GM19025 (cell line): ENCODE measurements around the gene B4GALT5.

Source experiments
- ATAC-seq: cut with Tn5 transposase; IDR thresholded peaks from one replicate; pipeline ENCODE4 v1.9.1; 2021; ENCODE audit warnings: mild to moderate bottlenecking, low read depth, moderate library complexity; ENCODE audit not compliant: unreplicated experiment

The B4GALT5 gene

DNA sequence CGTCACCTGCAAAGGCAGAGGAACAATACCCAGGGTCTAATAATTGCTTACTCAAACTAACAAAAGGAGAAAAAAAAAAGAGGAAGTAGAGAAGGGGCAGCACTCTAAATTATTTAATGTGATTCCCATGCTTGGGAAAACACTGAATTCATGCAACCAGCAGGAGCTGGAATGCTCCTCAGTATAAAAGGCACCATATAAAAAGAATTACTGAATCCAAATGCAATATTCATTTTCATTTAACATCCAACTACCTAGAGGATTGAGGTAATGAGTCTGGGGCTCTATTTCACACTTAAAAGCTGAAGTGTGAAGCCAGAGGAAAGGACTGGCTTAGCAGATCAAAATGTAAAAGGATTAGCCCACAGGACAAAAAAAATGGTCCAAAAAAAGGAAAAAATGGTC lies 8.7 kb downstream of the B4GALT5 start:
- ATAC-seq: no peak

DNA sequence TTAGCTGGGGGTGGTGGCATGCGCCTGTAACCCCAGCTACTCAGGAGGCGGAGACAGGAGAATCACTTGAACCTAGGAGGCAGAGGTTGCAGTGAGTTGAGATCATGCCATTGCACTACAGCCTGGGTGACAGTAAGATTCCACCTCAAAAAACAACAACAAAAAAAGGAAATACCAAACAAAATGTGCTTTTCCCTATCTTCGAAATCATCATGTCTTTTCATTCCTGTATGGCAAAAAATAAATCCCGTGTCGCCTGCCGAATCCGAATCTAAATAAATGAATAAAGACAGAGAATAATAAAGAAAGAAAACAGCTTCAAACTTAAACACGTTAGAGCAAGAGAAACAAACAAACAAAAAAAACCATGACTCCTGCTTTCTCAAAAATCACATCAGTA lies 11.8 kb downstream of the B4GALT5 start:
- no peak for ATAC-seq

DNA sequence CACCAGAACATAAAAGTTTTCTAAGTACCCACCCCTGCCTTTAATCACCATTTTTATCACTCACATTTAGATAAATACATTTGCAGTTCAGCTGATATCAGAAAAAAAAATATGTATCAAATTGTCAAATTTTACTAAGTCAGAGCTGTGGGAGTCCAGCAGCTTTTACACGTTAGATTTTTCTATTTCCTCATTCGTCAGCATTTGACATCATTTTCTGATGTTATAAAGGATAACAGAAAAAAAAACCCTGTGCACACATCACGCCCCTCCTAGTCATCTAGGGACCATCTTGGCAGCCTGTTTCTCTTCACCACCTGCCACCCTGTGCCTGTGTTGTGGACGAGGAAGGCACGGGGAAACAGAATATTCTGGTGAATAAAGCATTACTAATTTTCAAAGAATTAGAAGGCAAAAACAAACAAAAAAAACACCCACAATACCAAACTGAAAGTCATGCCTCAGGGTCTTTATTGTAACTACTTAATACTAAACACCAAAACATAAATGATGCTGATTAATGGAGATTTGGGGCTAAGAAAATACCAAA lies 12.4 kb downstream of the B4GALT5 start:
- no peak for ATAC-seq

GRCh38 chr20:49700411-49701185 lies 13.1 kb downstream of the B4GALT5 start:
- no peak for ATAC-seq

DNA sequence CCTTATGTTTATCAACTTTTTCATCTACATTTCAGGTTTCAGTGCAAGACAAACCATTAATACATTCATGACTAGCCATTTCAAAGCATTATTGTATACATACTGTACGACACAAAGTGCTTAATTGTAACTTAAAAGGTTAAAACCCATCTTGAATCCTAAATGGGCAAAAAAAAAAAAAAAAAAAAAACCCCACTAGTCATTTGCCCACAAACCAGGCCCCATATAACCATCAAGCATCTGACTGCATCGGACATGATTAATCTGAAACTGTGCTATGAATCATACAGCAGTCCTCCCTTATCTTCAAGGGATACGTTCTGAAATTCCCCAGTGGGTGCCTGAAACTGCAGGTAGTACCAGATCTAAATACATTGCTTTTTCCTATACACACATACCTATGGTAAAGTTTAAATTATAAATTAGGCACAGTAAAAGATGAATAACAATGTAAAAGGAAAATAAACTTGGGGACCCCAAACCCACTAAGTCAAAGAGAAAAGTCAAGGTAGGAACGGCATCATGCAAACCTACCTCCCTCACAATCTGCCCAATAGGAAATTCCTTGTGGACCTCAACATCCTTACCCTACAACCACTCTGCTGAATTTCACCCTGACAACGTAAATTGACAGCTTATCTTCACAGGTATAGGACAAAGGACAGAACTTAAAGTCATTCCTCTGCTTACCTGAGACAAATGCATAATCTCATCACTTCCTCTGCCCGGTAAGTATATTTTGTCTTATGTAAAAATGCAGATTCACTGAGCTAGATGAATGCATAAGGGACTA lies 14.3 kb downstream of the B4GALT5 start:
- ATAC-seq: peak; percentile 69

- no peak for ATAC-seq
Observed at GRCh38 chr20:49698477-49698876, 15.2 kb downstream of the B4GALT5 start.

DNA sequence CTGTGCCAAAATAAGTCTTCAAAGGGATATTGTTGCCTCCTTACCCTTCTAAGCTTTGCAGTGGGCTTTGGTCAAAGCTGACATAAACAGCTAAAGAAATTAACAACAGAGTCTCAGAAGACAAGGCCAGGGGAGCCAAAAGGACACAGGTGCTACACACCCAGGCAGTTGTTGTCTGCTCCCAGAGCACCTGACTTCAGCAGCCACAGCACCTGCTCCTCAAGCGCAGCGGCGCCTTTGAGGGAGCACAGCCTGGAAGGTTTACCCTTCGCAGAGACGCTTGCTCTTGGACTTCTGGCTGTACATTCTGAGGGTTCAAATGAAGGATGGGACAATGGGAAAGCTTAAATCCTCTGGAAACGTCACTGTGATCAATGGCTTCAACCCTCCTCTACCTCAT lies 16.6 kb downstream of the B4GALT5 start:
- ATAC-seq: no peak

DNA sequence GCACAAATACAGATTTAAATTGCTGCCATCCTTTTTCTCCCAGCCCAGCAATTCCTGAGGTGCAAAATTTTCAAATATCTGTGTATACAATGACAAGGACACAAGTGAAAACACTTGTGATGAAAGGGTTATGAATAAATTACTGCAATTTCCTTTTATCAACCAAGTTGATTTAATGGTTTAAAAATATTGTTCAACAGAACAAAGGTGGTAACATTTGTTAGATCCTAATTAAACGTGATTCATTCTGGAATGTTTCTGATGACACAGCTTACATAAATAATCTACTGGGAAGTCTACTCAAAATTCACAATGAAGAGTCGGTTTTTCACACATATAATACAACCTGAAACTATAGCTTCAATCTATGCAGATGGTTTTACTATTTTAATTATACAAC lies 17.1 kb downstream of the B4GALT5 start:
- no peak for ATAC-seq

- ATAC-seq: no peak
Observed at GRCh38 chr20:49695830-49696229, 17.8 kb downstream of the B4GALT5 start.

DNA sequence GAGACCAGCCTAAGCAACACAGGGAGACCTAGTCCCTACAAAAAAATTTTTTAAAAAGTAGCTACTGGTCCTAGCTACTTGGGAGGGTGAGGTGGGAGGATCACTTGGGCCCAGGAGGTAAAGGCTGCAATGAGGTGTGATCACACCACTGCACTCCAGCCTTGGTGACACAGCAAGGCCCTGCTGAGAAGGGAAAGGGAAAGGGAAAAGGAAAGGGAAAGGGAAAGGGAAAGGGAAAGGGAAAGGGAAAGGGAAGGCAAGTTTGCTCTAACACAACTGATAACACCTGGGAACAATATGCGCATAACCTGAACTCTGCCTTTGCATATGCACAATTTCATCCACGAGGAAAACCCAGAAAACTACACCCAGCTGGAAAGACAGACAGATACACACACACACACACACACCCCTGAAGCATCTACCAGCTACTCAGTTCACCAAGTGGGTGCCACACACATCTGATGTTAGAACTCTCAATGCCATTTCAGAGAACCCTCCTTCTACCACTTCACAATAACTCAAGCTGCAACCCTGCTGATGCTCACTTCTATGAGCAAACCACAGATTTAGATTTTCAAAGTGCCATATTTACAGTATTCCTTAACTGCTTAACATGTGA lies 19.1 kb downstream of the B4GALT5 start:
- no peak for ATAC-seq

DNA sequence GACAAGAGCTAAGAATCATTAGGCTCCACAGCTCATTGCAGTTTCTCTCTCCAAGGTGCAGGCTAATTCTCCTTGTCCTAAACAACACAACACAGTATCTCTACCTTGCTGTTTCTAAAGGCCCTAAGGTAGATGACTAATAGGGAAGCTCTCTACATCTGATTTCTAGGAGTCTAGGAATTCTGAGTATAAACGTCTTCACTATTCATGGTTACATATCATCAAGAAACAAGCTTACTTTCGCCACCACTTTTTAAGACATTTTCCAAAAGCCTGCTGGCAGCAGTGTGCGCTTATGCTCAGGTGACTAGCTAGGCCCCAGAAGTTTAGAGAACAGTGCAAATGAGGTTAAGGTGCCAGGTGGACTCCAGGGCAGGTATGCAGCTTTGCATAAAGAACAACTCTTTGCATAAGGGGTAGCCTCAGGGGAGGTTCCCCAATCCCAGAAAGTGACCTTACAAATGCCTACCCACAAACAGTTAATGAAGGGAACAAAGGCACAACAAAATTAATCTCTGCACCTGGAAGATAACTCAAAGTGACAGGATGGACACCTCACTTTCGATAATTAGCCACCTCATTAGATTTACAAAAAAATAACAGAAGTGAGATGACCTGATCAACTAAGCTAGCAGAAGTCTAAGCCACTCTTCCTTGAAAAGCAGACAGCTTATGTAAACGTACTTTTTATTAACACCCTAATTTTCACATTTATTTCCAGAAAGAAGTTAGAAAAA lies 20.1 kb downstream of the B4GALT5 start:
- no peak for ATAC-seq

GRCh38 chr20:49692941-49693340 lies 20.7 kb downstream of the B4GALT5 start:
- no peak for ATAC-seq

DNA sequence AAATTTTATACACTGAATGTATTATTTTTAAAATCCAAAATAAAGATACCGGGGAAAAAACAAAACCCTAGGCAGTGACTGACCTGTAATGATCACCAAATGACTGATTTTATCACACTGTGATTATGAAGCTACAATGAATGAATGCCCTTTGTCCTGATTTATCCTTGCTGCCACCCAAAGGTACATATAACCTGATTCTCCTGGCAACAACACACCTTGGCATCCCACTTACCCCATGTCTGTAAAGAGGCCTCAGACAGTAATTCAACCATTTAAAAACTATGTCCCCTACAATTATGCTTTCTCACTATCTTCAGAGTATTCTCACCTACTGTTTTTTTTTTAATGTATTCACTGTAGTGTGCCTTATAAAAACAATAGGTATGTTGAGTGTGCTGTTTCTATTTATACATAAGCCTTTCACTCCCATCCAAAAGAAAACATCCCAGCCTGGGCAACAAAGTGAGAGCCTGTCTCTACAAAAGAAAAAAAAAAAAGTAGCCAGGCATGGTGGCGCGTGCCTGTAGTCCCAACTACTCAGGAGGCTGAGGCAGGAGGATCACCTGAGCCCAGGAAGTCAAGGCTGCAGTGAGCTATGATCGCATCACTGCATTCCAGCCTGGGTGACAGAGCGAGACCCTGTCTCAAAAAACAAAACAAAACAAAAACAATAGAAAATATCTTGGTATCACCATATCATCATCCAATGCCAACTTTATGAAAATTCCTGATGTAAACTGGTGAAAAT lies 21.7 kb downstream of the B4GALT5 start:
- no peak for ATAC-seq

- no peak for ATAC-seq
Observed at GRCh38 chr20:49690899-49691620, 22.6 kb downstream of the B4GALT5 start.

GRCh38 chr20:49687595-49688567 lies 25.8 kb downstream of the B4GALT5 start:
- no peak for ATAC-seq

- no peak for ATAC-seq
Observed at GRCh38 chr20:49685809-49686208, 27.9 kb downstream of the B4GALT5 start.

DNA sequence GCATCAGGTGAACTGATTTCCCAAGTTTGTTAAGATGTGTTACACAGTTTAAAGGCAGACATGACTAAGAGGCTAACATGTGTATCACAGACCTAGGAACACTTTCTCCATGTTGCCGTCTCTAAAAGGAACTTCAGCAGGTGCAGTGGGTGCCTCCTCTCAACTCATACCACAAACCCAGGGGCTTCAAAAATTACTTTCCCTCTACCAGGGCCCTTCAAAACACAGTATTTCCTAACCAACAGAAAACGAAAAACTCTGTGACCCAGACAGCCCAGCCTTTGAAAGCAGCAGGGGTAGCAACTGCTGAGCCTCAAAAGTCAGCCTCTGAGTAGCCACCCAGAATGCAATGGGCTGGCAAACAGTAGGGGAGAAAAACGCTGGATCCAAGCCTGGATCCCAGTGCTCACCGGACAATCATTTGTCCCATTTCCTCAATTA lies 28.5 kb downstream of the B4GALT5 start:
- ATAC-seq: no peak
